ENCODE results near the gene CDK14.

GRCh38 chr7:90622670-90623069, 26.5 kb downstream of the CDK14 start:
- TF ChIP-seq EZH2phosphoT487 (IDR thresholded peaks at IDR 0.05; ENCODE audit: low read length): no peak
- TF ChIP-seq CTCF (IDR thresholded peaks at IDR 0.05; ENCODE audit: low read length): no peak
- TF ChIP-seq EZH2 (optimal IDR thresholded peaks at IDR 0.05; ENCODE audit: low read depth, low read length): no peak
